Breast epithelium (tissue), 3 donors: Measurements from ENCODE around the gene PLB1.

Experiments
- CTCF ChIP-seq, 3 donors: fragments of 450-650 bp; IDR thresholded peaks; one replicate each; pipeline ENCODE4 v1.5.1; 2016 to 2017; ENCODE audit warnings: antibody characterized with exemption in 3 of 3, mild to moderate bottlenecking in 3 of 3, moderate library complexity in 3 of 3
- POLR2A ChIP-seq: fragments of 450-650 bp; IDR thresholded peaks from one replicate; pipeline ENCODE4 v1.6.1; 2016; ENCODE audit warnings: antibody characterized with exemption, mild to moderate bottlenecking, moderate library complexity
- POLR2AphosphoS5 ChIP-seq, 3 donors: sonication (generic); formaldehyde crosslinking; IDR thresholded peaks; one replicate each; pipeline ENCODE4 v1.6.1; 2017; ENCODE audit warnings: antibody characterized with exemption in 3 of 3

- TF ChIP-seq CTCF (IDR thresholded peaks at IDR 0.05) (no peak), POLR2A (no peak), POLR2AphosphoS5 (IDR thresholded peaks at IDR 0.05) (no peak)
These were observed 117.3 kb downstream of the PLB1 start for GRCh38 chr2:28613186-28613585.
